ENCODE results near the gene SLC5A5.

DNA sequence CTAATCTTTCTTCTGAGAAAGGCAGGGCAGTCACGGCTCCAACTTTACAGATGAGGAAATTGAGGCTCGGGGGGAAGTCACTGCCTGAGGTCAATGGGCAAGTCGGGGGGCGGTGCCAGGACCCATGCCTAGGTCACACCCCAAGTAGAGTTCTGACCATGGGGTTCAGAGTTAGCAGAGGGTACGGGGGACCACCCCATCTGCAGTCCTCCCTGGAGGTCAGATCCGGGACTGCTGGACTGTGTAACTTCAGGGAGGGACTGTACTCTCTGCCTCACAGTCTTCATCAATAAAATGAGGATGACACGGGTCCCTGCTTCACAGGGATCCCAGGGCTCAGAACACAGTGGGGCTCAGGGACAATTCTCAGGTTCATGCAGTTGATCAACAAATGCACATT lies 7.7 kb downstream of the SLC5A5 start:
- no peak for TF ChIP-seq ZNF274 (IDR thresholded peaks at IDR 0.05; ENCODE audit: low read depth, low read length)
- no peak for TF ChIP-seq SUZ12 (IDR thresholded peaks at IDR 0.05; ENCODE audit: extremely low read depth, insufficient read depth, insufficient read length)
- no peak for TF ChIP-seq YY1 (IDR thresholded peaks at IDR 0.05; ENCODE audit: insufficient read depth, insufficient read length)
